Measurements from ENCODE around the gene PRAMEF5. TPM values are rescaled to one million over a fixed set of nuclear protein-coding genes. Genes with fewer than 3 reads are reported as not detected.
"Not testable (repeated sequence)": the region's sequence is repeated elsewhere in the genome, so short reads cannot be mapped to it uniquely, and the experiment has no call there.

The PRAMEF5 gene
- total and polyA plus RNA-seq, 2 experiments from 2014 or later = not detected

- H3K4me3 ChIP-seq; H4K20me1 ChIP-seq (replicated peaks; ENCODE audit: insufficient read depth); H3K27ac ChIP-seq (ENCODE audit: low read depth); H3K4me2 ChIP-seq; H3K79me2 ChIP-seq (replicated peaks; ENCODE audit: insufficient read depth); H3K36me3 ChIP-seq (ENCODE audit: insufficient read depth); H3K4me1 Mint-ChIP-seq; H3K4me1 ChIP-seq (ENCODE audit: insufficient read depth); H2AFZ ChIP-seq; ATAC-seq; H3F3A ChIP-seq (replicated peaks; ENCODE audit: low read depth); H3K9me2 ChIP-seq (ENCODE audit: insufficient read depth); H3K4me3 Mint-ChIP-seq; H3K27me3 Mint-ChIP-seq (ENCODE audit: insufficient read depth, low read depth, poor library complexity); H3K27me3 ChIP-seq (ENCODE audit: insufficient read depth); DNase-seq (ENCODE audit: low spot score); H3K27ac Mint-ChIP-seq: not testable (repeated sequence)
- peaks cover 78% of the 10 kb centered on the region for H3K9me3 Mint-ChIP-seq
- H3K36me3 Mint-ChIP-seq (ENCODE audit: low read depth) = peaks cover 49% of the 10 kb centered on the region
These were observed 26.5 kb upstream of the PRAMEF5 start for GRCh38 chr1:13227271-13228055.

DNA sequence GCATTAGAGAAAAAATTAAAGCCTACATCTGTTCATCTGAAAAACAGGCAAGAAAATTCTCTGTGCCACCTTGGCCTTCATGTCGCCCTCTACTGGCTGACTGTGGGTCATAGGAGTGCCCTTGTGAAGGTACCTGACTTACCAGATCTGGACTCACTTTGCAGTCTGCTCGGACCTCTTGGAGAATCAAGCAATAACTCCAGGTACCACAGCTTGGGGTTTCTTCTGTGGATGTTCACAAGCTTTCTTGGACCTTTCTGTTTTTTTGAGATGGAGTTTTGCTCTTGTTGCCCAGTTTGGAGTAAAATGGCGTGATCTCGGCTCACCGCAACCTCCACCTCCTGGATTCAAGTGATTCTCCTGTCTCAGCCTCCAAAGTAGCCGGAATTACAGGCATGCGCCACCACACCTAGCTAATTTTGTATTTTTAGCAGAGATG, 25.6 kb upstream of the PRAMEF5 start:
- ATAC-seq (no peak), DNase-seq (ENCODE audit: low spot score) (peak; percentile 29)
- Histone ChIP-seq H3K36me3 (ENCODE audit: insufficient read depth) (peaks cover 8% of the 10 kb centered on the region; the same call in 1 of the 2 replicates), H3K27ac (ENCODE audit: low read depth) (no peak overlapping the region), H2AFZ (no peak overlapping the region), H3K9me2 (ENCODE audit: insufficient read depth) (no peaks in the 10 kb centered on the region), H4K20me1 (replicated peaks; ENCODE audit: insufficient read depth) (no peaks in the 10 kb centered on the region), H3K79me2 (replicated peaks; ENCODE audit: insufficient read depth) (no peaks in the 10 kb centered on the region), H3F3A (replicated peaks; ENCODE audit: low read depth) (no peaks in the 10 kb centered on the region), H3K4me1 (ENCODE audit: insufficient read depth) (no peaks in the 10 kb centered on the region), H3K27me3 (ENCODE audit: insufficient read depth) (no peaks in the 10 kb centered on the region), H3K4me2 (no peak overlapping the region), H3K4me3 (no peak overlapping the region)
- Mint-ChIP-seq H3K4me3 (no peak overlapping the region), H3K36me3 (ENCODE audit: low read depth) (peaks cover 56% of the 10 kb centered on the region), H3K4me1 (no peaks in the 10 kb centered on the region), H3K27me3 (ENCODE audit: insufficient read depth, low read depth, poor library complexity) (peaks cover 6% of the 10 kb centered on the region), H3K9me3 (peaks cover 87% of the 10 kb centered on the region), H3K27ac (no peak overlapping the region)
- TF ChIP-seq CTCF (conservative IDR thresholded peaks at IDR 0.05; ENCODE audit: low read depth in 2 of 2) (peak; percentile 40 to 45), JUNB (IDR thresholded peaks at IDR 0.05; ENCODE audit: unreplicated experiment) (no peak), STAT1 (IDR thresholded peaks at IDR 0.05; ENCODE audit: unreplicated experiment) (no peak), ZNF114 (CRISPR knock-in tag; IDR thresholded peaks at IDR 0.05) (no peak), REST (IDR thresholded peaks at IDR 0.05; ENCODE audit: unreplicated experiment) (no peak), CREB1 (CRISPR knock-in tag; IDR thresholded peaks at IDR 0.05; ENCODE audit: low read depth) (no peak)
- TF ChIP-seq, protein P1, sequence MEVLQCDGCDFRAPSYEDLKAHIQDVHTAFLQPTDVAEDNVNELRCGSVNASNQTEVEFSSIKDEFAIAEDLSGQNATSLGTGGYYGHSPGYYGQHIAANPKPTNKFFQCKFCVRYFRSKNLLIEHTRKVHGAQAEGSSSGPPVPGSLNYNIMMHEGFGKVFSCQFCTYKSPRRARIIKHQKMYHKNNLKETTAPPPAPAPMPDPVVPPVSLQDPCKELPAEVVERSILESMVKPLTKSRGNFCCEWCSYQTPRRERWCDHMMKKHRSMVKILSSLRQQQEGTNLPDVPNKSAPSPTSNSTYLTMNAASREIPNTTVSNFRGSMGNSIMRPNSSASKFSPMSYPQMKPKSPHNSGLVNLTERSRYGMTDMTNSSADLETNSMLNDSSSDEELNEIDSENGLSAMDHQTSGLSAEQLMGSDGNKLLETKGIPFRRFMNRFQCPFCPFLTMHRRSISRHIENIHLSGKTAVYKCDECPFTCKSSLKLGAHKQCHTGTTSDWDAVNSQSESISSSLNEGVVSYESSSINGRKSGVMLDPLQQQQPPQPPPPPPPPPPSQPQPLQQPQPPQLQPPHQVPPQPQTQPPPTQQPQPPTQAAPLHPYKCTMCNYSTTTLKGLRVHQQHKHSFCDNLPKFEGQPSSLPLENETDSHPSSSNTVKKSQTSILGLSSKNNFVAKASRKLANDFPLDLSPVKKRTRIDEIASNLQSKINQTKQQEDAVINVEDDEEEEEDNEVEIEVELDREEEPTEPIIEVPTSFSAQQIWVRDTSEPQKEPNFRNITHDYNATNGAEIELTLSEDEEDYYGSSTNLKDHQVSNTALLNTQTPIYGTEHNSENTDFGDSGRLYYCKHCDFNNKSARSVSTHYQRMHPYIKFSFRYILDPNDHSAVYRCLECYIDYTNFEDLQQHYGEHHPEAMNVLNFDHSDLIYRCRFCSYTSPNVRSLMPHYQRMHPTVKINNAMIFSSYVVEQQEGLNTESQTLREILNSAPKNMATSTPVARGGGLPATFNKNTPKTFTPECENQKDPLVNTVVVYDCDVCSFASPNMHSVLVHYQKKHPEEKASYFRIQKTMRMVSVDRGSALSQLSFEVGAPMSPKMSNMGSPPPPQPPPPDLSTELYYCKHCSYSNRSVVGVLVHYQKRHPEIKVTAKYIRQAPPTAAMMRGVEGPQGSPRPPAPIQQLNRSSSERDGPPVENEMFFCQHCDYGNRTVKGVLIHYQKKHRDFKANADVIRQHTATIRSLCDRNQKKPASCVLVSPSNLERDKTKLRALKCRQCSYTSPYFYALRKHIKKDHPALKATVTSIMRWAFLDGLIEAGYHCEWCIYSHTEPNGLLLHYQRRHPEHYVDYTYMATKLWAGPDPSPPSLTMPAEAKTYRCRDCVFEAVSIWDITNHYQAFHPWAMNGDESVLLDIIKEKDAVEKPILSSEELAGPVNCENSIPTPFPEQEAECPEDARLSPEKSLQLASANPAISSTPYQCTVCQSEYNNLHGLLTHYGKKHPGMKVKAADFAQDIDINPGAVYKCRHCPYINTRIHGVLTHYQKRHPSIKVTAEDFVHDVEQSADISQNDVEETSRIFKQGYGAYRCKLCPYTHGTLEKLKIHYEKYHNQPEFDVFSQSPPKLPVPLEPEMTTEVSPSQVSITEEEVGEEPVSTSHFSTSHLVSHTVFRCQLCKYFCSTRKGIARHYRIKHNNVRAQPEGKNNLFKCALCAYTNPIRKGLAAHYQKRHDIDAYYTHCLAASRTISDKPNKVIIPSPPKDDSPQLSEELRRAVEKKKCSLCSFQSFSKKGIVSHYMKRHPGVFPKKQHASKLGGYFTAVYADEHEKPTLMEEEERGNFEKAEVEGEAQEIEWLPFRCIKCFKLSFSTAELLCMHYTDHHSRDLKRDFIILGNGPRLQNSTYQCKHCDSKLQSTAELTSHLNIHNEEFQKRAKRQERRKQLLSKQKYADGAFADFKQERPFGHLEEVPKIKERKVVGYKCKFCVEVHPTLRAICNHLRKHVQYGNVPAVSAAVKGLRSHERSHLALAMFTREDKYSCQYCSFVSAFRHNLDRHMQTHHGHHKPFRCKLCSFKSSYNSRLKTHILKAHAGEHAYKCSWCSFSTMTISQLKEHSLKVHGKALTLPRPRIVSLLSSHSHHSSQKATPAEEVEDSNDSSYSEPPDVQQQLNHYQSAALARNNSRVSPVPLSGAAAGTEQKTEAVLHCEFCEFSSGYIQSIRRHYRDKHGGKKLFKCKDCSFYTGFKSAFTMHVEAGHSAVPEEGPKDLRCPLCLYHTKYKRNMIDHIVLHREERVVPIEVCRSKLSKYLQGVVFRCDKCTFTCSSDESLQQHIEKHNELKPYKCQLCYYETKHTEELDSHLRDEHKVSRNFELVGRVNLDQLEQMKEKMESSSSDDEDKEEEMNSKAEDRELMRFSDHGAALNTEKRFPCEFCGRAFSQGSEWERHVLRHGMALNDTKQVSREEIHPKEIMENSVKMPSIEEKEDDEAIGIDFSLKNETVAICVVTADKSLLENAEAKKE (CRISPR knock-in tag; IDR thresholded peaks at IDR 0.05) = no peak
